Endothelial cell of umbilical vein (primary cell): Measurements from ENCODE around the gene MAMDC2. TPM values are rescaled to one million over a fixed set of nuclear protein-coding genes. Genes with fewer than 3 reads are reported as not detected.

Source experiments
- BruUV-seq: library from RNA; stranded (reverse); fragments of 400-500 nt; replicated peaks from 2 replicates; lab custom pipeline; 2021; lab: Mats Ljungman, UMichigan
- CTCF ChIA-PET: fragments of 300-600, 350-600 bp; sonication (Branson Sonifier 250); formaldehyde crosslinking; loops from one replicate; lab custom pipeline; 2021; ENCODE audit warnings: antibody characterized with exemption, inconsistent platforms; lab: Charles Lee
- POLR2A ChIA-PET: fragments of 300-600, 350-600 bp; sonication (Branson Sonifier 250); formaldehyde crosslinking; loops from one replicate; lab custom pipeline; 2021; ENCODE audit warnings: antibody characterized with exemption, inconsistent platforms; lab: Charles Lee
- DNase-seq: peaks from one replicate; pipeline ENCODE4 v3.0.0-alpha.2; 2011; ENCODE audit warnings: low read depth, low spot score
- FAIRE-seq: peaks from 2 replicates; lab custom pipeline; 2011; peaks lifted over from hg19 to GRCh38; lab: Jason Lieb, UNC
- H2AFZ ChIP-seq: 2 replicates; pipeline ENCODE4 v1.6.0; 2012; ENCODE audit warnings: low read depth, low read length, control low read depth, inconsistent platforms
- H3K27ac ChIP-seq: 2 replicates; pipeline ENCODE4 v1.5.1; 2011; ENCODE audit warnings: low read depth, mild to moderate bottlenecking, control low read depth, low read length, moderate library complexity; ENCODE audit not compliant: insufficient read depth
- H3K27me3 ChIP-seq, 2 experiments: 2 replicates each; pipeline versions ENCODE4 v1.6.0 to v1.6.1; 2011; ENCODE audit warnings: low read length in 2 of 2, mixed read lengths in 1 of 2; ENCODE audit not compliant: control insufficient read depth in 2 of 2, insufficient read depth in 2 of 2
- H3K36me3 ChIP-seq, 2 experiments: 2 replicates in 1 of 2; 3 replicates in 1 of 2; pipeline ENCODE4 v1.5.1; 2011; ENCODE audit warnings: low read length in 2 of 2, mild to moderate bottlenecking in 1 of 2, moderate library complexity in 1 of 2; ENCODE audit not compliant: control insufficient read depth in 2 of 2, insufficient read depth in 2 of 2; ENCODE audit errors: extremely low read depth in 1 of 2
- H3K4me1 ChIP-seq: 3 replicates; pipeline ENCODE4 v1.5.1; 2011; ENCODE audit warnings: mild to moderate bottlenecking, low read length; ENCODE audit not compliant: control insufficient read depth, insufficient read depth; ENCODE audit errors: extremely low read depth
- H3K4me2 ChIP-seq: 2 replicates; pipeline ENCODE4 v1.6.1; 2011; ENCODE audit warnings: low read length, control low read depth, mixed read lengths; ENCODE audit not compliant: insufficient read depth
- H3K4me3 ChIP-seq, 3 experiments: fragments of 200-600 bp in 1 of 3; sonication (generic), shearing (Covaris generic) in 1 of 3; replicated peaks in 1 of 3; 2 replicates each; pipeline ENCODE4 v1.5.1; 2011 to 2016; ENCODE audit warnings: control low read depth in 3 of 3, low read length in 3 of 3, mild to moderate bottlenecking in 2 of 3, inconsistent platforms in 1 of 3, low read depth in 1 of 3, moderate library complexity in 1 of 3; ENCODE audit not compliant: insufficient read depth in 1 of 3
- H3K79me2 ChIP-seq: 2 replicates; pipeline ENCODE4 v1.6.0; 2012; ENCODE audit warnings: low read length, inconsistent platforms; ENCODE audit not compliant: control insufficient read depth, insufficient read depth
- H3K9ac ChIP-seq: replicated peaks from 2 replicates; pipeline ENCODE3; 2011; ENCODE audit warnings: low read length, control low read depth; ENCODE audit not compliant: insufficient read depth; ENCODE audit errors: extremely low read depth
- H3K9me1 ChIP-seq: replicated peaks from 3 replicates; pipeline ENCODE4 v1.6.0; 2011; ENCODE audit warnings: mild to moderate bottlenecking, low read length; ENCODE audit not compliant: control insufficient read depth, insufficient read depth; ENCODE audit errors: extremely low read depth
- H3K9me3 ChIP-seq: replicated peaks from 2 replicates; pipeline ENCODE4 v1.5.1; 2012; ENCODE audit warnings: low read length, inconsistent platforms; ENCODE audit not compliant: control insufficient read depth, insufficient read depth
- H4K20me1 ChIP-seq: replicated peaks from 2 replicates; pipeline ENCODE3; 2011; ENCODE audit warnings: mild to moderate bottlenecking, low read length; ENCODE audit not compliant: control insufficient read depth, insufficient read depth; ENCODE audit errors: extremely low read depth
- EZH2 ChIP-seq: IDR thresholded peaks from 2 replicates; pipeline ENCODE4 v1.6.1; 2012; ENCODE audit warnings: borderline replicate concordance, low read depth, mild to moderate bottlenecking, moderate library complexity, low read length, inconsistent platforms; ENCODE audit not compliant: severe bottlenecking
- FOS ChIP-seq: IDR thresholded peaks from 2 replicates; pipeline ENCODE4 v1.6.1; 2011; ENCODE audit warnings: mild to moderate bottlenecking, low read length, moderate library complexity, borderline replicate concordance; ENCODE audit not compliant: insufficient read depth
- GATA2 ChIP-seq: IDR thresholded peaks from 2 replicates; pipeline ENCODE4 v1.7.0; 2011; ENCODE audit warnings: low read depth, mild to moderate bottlenecking, moderate library complexity, mixed read lengths, low read length; ENCODE audit not compliant: insufficient read length, insufficient read depth
- JUN ChIP-seq: IDR thresholded peaks from 2 replicates; pipeline ENCODE4 v1.6.1; 2011; ENCODE audit warnings: borderline replicate concordance, low read depth; ENCODE audit not compliant: insufficient read length, insufficient read depth
- MYC ChIP-seq: IDR thresholded peaks from one replicate; pipeline ENCODE4 v1.6.1; 2011; ENCODE audit warnings: mild to moderate bottlenecking, low read depth, low read length
- POLR2A ChIP-seq: IDR thresholded peaks from 2 replicates; pipeline ENCODE4 v1.6.1; 2012; ENCODE audit warnings: low read depth, mild to moderate bottlenecking, control low read depth, low read length
- POLR2AphosphoS5 ChIP-seq: IDR thresholded peaks from 2 replicates; pipeline ENCODE4 v1.6.1; 2012; ENCODE audit warnings: low read depth, mild to moderate bottlenecking, control low read depth, low read length, moderate library complexity; ENCODE audit not compliant: insufficient read depth
- dilution Hi-C: fragments of 300-500 bp; cut with MboI; formaldehyde crosslinking; loops from one replicate; pipeline ENCODE4 v1.15.0; 2019; ENCODE audit warnings: low sequenced_read_pairs; ENCODE audit not compliant: extremely low pct_ligation_motif_present
- intact Hi-C: fragments of 100-400 bp; cut with micrococcal nuclease; formaldehyde crosslinking; loops from one replicate; pipeline ENCODE4 v1.10.0; 2022
- polyA plus RNA-seq, 4 experiments: library from polyadenylated mRNA; depleted of rRNA in 3 of 4; stranded (reverse) in 3 of 4; unstranded in 1 of 4; fragments of >200 nt; gene quantifications; 2 replicates each; pipeline versions ENCODE4 v1.2.1 to v1.2.3, GENCODE V29; 2011 to 2012; ENCODE audit warnings: missing spikeins in 1 of 4
- total RNA-seq: library from RNA; stranded (reverse); gene quantifications from 2 replicates; pipeline ENCODE4 v1.2.3, GENCODE V29; 2021
- TF ChIP-seq, protein P1 (sequence below): IDR thresholded peaks from 2 replicates; pipeline ENCODE4 v1.6.1; 2011; ENCODE audit not compliant: insufficient read depth, insufficient read length
- TF ChIP-seq, protein P2 (sequence below), 2 donors: IDR thresholded peaks; 1 replicate in 1 of 2; 2 replicates in 1 of 2; pipeline ENCODE4 v1.5.1; 2011; ENCODE audit warnings: low read length in 2 of 2, mild to moderate bottlenecking in 2 of 2, moderate library complexity in 2 of 2, control low read depth in 1 of 2, inconsistent platforms in 1 of 2, low read depth in 1 of 2; ENCODE audit not compliant: insufficient read depth in 1 of 2; ENCODE audit errors: extremely low read depth in 1 of 2

The MAMDC2 gene
- total and polyA plus RNA-seq, 2 donors (not counting 3 experiments of a cell fraction or from before 2014, with no cell fraction given): 0.60 to 1.1 TPM

DNA sequence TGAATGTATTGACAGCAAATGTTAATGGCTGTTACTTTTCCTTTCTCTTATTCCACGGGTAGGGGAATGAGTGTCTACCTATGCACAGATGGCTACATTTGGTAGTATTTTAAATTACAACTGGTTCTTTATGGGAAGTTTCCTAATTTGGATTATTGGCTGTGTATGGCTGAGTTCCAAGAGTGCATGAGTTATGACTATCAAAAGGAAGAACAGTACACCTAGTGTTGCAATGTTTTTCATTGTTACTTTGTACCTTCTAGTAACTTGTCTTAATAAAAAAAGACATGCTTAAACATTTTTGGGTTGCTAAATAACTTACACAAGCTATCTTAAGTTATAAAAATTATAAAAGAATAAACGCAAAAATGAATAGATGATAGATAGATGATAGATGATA lies 35.8 kb upstream of the MAMDC2 start:
- Histone ChIP-seq H3K4me3 (no peak overlapping the region), H3K9ac (no peak overlapping the region), H2AFZ (no peak overlapping the region), H3K27me3 (peaks cover 1 to 2% of the 10 kb centered on the region in 2 experiments), H4K20me1 (no peaks in the 10 kb centered on the region), H3K79me2 (no peaks in the 10 kb centered on the region), H3K9me3 (no peaks in the 10 kb centered on the region), H3K27ac (no peak overlapping the region), H3K4me2 (no peak overlapping the region), H3K4me1 (no peaks in the 10 kb centered on the region), H3K36me3 (no peaks in the 10 kb centered on the region), H3K9me1 (no peaks in the 10 kb centered on the region)
- BruUV-seq: no TSS peak
- POLR2A ChIA-PET: no interaction called here
- intact Hi-C loops (no loop called here), dilution Hi-C loops (no loop called here)
- DNase-seq: no peak
- FAIRE-seq: no peak
- TF ChIP-seq FOS: no peak
- no peak for TF ChIP-seq POLR2AphosphoS5
- no peak for TF ChIP-seq POLR2A
- CTCF ChIA-PET: no interaction called here

DNA sequence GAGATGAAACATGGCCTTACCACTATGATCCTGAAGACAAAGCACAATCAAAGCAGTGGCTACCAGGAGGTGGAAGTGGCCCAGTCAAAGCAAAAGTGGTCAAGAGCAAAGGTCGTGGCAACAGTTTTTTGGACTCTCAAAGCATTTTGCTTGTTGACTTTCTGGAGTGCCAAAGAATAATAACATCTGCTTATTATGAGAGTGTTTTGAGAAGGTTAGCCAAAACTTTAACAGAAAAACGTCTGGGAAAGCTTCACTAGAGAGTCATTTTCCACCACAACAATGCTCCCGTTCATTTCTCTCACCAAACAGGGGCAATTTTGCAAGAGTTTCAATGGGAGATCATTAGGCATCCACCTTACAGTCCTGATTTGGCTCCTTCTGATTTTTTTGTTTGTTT lies 33.6 kb upstream of the MAMDC2 start:
- ChIA-PET POLR2A (no interaction called here), CTCF (no interaction called here)
- Histone ChIP-seq H3K4me1 (no peaks in the 10 kb centered on the region), H3K9ac (no peak overlapping the region), H2AFZ (no peak overlapping the region), H3K36me3 (no peaks in the 10 kb centered on the region), H3K27ac (no peak overlapping the region), H4K20me1 (no peaks in the 10 kb centered on the region), H3K9me1 (no peaks in the 10 kb centered on the region), H3K27me3 (peaks cover 1 to 2% of the 10 kb centered on the region in 2 experiments), H3K79me2 (no peaks in the 10 kb centered on the region), H3K9me3 (no peaks in the 10 kb centered on the region), H3K4me2 (no peak overlapping the region), H3K4me3 (no peak overlapping the region)
- FAIRE-seq: no peak
- no TSS peak for BruUV-seq
- dilution Hi-C loops (no loop called here), intact Hi-C loops (no loop called here)
- DNase-seq: no peak
- TF ChIP-seq JUN (no peak), GATA2 (no peak), POLR2A (no peak), FOS (no peak), POLR2AphosphoS5 (no peak), MYC (no peak), EZH2 (no peak)
- TF ChIP-seq, protein P1, sequence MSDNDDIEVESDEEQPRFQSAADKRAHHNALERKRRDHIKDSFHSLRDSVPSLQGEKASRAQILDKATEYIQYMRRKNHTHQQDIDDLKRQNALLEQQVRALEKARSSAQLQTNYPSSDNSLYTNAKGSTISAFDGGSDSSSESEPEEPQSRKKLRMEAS: no peak
- TF ChIP-seq, protein P2, sequence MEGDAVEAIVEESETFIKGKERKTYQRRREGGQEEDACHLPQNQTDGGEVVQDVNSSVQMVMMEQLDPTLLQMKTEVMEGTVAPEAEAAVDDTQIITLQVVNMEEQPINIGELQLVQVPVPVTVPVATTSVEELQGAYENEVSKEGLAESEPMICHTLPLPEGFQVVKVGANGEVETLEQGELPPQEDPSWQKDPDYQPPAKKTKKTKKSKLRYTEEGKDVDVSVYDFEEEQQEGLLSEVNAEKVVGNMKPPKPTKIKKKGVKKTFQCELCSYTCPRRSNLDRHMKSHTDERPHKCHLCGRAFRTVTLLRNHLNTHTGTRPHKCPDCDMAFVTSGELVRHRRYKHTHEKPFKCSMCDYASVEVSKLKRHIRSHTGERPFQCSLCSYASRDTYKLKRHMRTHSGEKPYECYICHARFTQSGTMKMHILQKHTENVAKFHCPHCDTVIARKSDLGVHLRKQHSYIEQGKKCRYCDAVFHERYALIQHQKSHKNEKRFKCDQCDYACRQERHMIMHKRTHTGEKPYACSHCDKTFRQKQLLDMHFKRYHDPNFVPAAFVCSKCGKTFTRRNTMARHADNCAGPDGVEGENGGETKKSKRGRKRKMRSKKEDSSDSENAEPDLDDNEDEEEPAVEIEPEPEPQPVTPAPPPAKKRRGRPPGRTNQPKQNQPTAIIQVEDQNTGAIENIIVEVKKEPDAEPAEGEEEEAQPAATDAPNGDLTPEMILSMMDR (IDR thresholded peaks at IDR 0.05; ENCODE audit: extremely low read depth in 1 of 2, insufficient read depth in 1 of 2, low read depth in 1 of 2, low read length in 2 of 2): no peak
